Measurements from ENCODE around the gene PTRH2. TPM values are rescaled to one million over a fixed set of nuclear protein-coding genes. Genes with fewer than 3 reads are reported as not detected.
"Not testable (repeated sequence)": the region's sequence is repeated elsewhere in the genome, so short reads cannot be mapped to it uniquely, and the experiment has no call there.

Gene PTRH2
- polyA plus RNA-seq, 1 donor, result 15.0 TPM

DNA sequence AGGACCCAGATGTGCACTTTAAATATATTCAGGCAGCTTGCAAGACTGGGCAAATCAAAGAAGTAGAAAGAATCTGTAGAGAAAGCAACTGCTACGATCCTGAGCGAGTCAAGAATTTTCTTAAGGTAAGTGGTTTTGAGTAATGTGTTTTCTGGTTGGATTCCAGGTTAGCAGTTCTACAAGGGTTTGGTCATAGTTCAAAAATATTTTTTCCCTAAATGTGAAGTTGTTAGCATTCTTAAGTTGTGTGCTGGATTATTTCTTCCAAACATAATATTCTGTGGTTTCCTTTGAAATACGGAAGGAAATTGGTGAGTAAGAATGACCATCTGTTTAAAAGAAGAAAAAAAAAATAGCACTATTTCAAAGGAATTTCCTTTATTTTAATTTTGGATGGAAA, 38.4 kb downstream of the PTRH2 start:
- DNase-seq, result no peak

DNA sequence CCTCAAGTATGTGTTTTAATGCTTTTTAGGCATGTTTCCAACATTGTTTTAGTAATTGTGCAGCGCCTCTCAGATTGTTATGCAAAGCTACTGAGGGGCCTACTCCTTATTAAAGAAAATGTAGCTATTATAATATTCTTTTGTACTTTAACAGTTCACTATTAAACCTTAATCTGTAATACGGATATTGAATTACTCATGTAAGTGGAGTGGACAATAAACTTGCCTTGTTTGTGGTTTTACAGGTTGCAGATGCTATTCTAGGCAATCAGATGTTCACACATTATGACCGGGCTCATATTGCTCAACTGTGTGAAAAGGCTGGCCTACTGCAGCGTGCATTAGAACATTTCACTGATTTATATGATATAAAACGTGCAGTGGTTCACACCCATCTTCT, 41.0 kb downstream of the PTRH2 start:
- DNase-seq, result no peak

DNA sequence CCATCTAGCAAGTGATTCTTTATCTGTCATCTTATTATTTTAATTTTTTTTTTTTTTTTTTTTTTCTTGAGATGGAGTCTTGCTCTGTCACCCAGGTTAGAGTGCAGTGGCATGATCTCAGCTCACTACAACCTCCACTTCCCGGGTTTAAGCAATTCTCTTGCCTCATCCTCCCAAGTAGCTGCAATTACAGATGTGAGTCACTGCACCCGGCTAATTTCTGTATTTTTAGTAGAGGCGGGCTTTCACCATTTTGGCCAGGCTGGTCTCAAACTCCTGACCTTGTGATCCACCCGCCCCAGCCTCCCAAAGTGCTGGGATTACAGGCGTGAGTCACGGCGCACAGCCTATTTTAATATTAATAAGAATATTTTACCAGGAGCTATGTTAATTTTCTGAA, 50.6 kb downstream of the PTRH2 start:
- DNase-seq, result not testable (repeated sequence)

DNA sequence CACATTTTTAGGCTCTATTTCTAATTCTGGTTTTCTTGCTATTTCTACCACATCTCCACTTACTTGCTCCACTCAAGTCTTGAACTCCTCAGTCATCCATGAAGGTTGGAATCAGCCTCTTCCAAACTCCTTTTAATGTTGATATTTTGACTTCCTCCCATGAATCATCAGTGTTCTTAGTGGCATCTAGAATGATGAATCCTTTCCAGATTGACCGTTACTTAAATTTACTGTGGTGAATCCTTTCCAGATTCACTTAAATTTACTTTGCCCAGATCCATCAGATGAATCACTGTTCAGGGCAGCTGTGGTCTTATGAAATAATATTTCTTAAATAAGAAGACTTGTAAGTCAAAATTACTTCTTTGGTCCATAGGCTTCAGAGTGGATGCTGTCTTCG, 55.1 kb downstream of the PTRH2 start:
- no peak for DNase-seq

DNA sequence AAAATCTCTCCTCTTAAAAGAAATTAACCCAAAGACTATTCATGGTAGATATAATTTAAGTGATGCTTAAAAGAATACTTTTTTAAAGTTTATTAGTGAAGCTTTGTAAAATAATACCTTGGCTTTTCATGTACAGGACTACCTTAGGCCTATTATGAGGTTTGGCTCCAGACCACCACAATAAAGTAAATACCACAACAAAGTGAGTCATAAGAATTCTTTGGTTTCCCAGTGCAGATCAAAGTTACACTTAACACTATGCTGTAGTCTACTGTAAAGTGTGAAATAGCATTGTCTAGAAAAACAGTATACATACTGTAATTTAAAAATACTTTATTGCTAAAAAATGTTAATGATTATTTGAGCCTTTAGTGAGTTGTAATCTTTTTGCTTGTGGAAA, 55.9 kb downstream of the PTRH2 start:
- no peak for DNase-seq

DNA sequence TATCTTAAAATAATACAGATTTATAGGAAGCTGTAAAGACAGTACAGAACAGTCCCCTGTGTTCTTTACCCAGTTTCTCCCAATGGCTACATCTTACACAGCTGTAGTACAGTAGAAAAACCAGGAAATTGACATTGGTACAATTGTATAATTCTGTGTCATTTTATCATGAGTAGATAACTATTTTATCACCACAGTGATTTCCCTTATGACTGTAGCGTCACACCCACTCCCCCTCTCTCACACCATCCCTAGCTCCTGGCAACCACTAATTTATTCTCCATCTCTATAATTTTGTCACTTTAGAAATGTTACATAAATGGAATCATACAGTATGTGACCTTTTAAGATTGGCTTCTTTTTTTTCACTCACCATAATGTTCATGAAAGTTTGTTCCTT, 56.6 kb downstream of the PTRH2 start:
- DNase-seq, result no peak

DNA sequence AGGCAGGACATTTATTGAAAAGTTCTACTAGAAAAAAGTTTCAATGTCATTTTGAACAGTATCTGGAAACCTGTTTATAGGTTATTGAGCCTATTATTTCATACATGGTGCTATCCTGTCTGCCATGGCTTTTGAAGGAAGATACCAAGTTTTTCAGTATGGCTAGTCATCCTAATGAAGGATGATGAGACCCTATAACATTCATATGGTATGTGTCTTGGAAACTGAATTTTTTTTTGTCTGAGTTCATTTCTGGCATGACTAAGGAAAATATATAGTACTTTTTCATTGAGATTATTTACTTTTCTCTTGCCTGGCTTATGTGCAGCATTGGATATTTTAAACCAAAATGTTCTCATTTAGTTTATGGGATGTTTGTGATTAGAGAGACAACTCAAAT, 57.3 kb downstream of the PTRH2 start:
- no peak for DNase-seq

Other genes with a start within 250 kb of the PTRH2 start
- gene DHX40, start 141.8 kb downstream of the PTRH2 start, polyA plus RNA-seq (ENCODE audit: insufficient read length), result 30.4 TPM
- 121 TPM for gene CLTC, start 87.5 kb downstream of the PTRH2 start, polyA plus RNA-seq (ENCODE audit: insufficient read length)
- 53.8 TPM for gene VMP1, start 224 bp upstream of the PTRH2 start, polyA plus RNA-seq (ENCODE audit: insufficient read length)
- 8.9 TPM for gene TUBD1, start 185.5 kb upstream of the PTRH2 start, polyA plus RNA-seq (ENCODE audit: insufficient read length)
- 39.0 TPM for gene RPS6KB1, start 185.7 kb upstream of the PTRH2 start, polyA plus RNA-seq (ENCODE audit: insufficient read length)